Measurements from ENCODE around the gene CHST8.

GRCh38 chr19:33797802-33798671 lies 176.3 kb downstream of the CHST8 start:
- no peak for TF ChIP-seq CTCF (IDR thresholded peaks at IDR 0.05; ENCODE audit: low read depth, low read length, poor library complexity, severe bottlenecking)
- no peak for TF ChIP-seq EZH2phosphoT487 (IDR thresholded peaks at IDR 0.05; ENCODE audit: borderline replicate concordance, low read length)

Data from DOHH2 (cell line).